Activated CD8-positive, alpha-beta memory T cell treated with anti-CD3 and anti-CD28 coated beads for 48 hours (primary cell): Measurements from ENCODE around the gene HAUS7.

Experiments
- DNase-seq, 3 experiments: peaks; one replicate each; pipeline ENCODE4 v3.0.0-alpha.2; 2020; ENCODE audit warnings: low read depth in 2 of 3, low spot score in 2 of 3

Gene HAUS7

GRCh38 chrX:153441296-153441695 lies 29.1 kb downstream of the HAUS7 start:
- DNase-seq = no peak

- no peak for DNase-seq
Observed at GRCh38 chrX:153440556-153441135, 29.7 kb downstream of the HAUS7 start.

- DNase-seq = no peak
Observed at GRCh38 chrX:153439977-153440376, 30.4 kb downstream of the HAUS7 start.

- DNase-seq = no peak
Observed at GRCh38 chrX:153438532-153438931, 31.8 kb downstream of the HAUS7 start.

- DNase-seq = no peak
Observed at GRCh38 chrX:153435845-153436244, 34.5 kb downstream of the HAUS7 start.

GRCh38 chrX:153434801-153435200 lies 35.6 kb downstream of the HAUS7 start:
- DNase-seq = no peak

GRCh38 chrX:153433781-153434285 lies 36.5 kb downstream of the HAUS7 start:
- no peak for DNase-seq

GRCh38 chrX:153433161-153433680 lies 37.2 kb downstream of the HAUS7 start:
- DNase-seq = no peak

GRCh38 chrX:153430796-153431195 lies 39.6 kb downstream of the HAUS7 start:
- no peak for DNase-seq

- no peak for DNase-seq
Observed at GRCh38 chrX:153426204-153426603, 44.2 kb downstream of the HAUS7 start.

- no peak for DNase-seq
Observed at GRCh38 chrX:153423652-153424051, 46.7 kb downstream of the HAUS7 start.

GRCh38 chrX:153421856-153422255 lies 48.5 kb downstream of the HAUS7 start:
- DNase-seq = no peak

- DNase-seq = no peak
Observed at GRCh38 chrX:153420851-153421599, 49.4 kb downstream of the HAUS7 start.

- DNase-seq = no peak
Observed at GRCh38 chrX:153417637-153418036, 52.7 kb downstream of the HAUS7 start.

GRCh38 chrX:153416781-153417450 lies 53.5 kb downstream of the HAUS7 start:
- no peak for DNase-seq

- no peak for DNase-seq
Observed at GRCh38 chrX:153414856-153415510, 55.4 kb downstream of the HAUS7 start.

- DNase-seq = no peak
Observed at GRCh38 chrX:153413731-153414130, 56.6 kb downstream of the HAUS7 start.

- no peak for DNase-seq
Observed at GRCh38 chrX:153412746-153413720, 57.3 kb downstream of the HAUS7 start.

GRCh38 chrX:153411988-153412574 lies 58.3 kb downstream of the HAUS7 start:
- no peak for DNase-seq
